ENCODE measurements around the gene PALD1.

The PALD1 gene

DNA sequence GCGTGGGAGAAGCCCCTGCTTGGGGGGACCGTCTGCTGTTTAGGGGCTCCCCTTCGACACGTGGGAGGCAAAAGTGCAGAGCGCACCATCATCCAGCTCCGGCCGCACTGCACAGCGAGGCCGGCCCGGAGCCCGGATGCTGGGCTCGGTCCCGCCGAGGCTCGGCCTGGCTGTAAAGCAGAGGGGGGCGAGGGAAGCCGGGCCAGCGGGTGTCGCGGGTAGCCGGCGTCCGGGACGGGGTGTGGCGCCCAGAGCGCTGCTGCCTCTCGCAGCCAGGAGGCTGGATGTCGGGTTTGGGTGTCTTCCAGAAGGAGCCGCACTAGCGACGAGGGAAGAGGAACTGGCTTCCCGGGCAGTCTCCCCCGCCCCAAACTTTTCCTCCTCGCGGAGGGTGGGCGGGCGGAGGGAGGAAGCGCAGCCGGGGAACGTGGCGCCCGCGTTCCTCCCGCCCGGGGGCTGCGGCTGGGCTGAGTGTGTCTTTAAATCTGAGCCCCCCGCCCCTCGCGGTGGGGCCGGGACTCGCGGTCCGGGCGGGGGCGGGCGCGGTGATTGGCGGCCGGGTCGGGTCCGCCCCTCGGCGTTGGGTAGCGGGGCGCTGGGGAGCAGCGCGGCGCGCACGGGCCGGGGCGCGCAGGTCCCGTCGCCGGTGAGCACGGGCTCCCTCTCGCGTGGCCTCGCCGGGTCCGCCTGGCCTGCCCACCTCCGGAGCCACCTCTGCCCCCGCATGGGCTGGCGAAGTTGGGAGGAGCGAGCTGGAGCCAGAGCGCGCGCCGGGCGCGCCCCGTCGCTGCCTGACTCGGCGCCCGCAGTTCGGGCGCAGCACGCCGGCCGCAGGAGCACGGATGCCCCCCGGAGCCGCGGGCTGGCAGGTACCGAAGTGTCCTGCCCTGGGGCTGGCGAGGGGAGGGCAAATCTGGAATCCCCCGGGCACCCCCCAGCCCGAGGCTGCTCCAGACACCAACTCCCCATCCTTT lies at the start of gene PALD1:
PALD1 (plus strand) TSS at position 577 of the 974 bp plus-strand sequence. CDS start 47,185 bp downstream, outside the sequence.
- peak; percentile 76 for DNase-seq

DNA sequence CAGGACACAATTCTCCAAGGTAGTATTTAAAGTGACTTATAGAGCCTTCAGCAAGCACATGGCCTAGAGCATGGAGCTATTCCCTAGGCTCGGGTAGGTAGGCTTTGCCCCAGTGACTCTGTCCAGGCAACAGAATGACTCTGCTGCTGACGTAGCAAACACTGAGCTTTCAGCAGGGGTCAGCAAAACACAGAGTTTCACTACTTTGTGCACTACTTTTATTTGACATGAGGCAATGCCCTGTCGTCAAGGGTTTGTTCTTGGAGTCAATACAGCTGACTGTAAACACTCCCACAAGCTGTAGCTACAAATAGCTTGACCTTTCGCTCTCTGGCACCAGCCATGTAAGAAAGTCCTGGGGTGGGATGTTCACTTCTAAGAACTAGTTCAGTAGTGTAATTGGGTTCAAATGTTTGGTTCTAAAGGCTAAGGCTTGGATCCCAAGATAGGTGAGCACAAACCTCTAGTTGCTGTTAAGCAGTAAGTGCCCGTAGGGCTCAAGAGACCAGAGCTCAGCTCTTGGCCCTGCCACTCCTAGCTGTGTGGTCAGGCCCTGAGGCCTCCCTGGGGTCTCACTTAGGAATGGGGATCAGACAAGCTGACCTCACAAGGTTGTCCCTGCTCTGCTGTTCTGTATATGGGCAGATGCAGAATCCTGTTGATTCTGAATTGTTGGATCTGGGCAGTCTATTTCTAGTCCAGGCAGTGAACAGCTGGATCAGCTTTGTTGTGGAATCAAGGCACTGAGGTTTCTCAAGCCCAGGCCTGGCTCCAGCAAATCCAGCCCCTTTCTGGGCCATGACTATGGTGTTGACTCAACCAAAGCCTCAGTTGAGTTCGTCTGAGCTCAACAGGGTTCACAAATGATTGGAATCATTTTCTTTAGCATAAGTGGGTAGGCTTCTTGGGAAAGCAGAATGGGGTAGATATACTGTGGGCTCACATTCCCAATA lies 47.8 kb upstream of the PALD1 start:
- peak; percentile 88 for DNase-seq

DNA sequence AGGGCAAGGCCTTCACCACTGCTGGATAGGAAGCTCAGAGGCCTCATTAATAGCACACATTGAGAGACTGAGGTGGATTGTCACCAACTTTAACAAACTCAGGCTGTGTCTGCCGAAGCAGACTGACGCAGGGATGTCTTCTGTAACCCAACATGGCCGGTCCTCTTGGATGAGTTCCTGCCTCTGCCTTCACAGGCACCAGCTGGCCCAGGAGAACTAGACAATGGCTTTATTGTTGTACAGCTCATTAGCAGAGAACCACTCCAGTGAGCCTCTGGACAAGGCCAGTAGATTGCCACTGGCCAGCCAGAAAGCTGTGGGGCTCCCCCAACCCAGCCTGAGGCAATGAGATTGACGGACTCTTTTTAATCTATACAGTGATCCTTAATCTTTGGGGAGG lies 46.5 kb upstream of the PALD1 start:
- no peak for DNase-seq

GRCh38 chr10:70432561-70433263 lies 45.9 kb upstream of the PALD1 start:
- DNase-seq = no peak

DNA sequence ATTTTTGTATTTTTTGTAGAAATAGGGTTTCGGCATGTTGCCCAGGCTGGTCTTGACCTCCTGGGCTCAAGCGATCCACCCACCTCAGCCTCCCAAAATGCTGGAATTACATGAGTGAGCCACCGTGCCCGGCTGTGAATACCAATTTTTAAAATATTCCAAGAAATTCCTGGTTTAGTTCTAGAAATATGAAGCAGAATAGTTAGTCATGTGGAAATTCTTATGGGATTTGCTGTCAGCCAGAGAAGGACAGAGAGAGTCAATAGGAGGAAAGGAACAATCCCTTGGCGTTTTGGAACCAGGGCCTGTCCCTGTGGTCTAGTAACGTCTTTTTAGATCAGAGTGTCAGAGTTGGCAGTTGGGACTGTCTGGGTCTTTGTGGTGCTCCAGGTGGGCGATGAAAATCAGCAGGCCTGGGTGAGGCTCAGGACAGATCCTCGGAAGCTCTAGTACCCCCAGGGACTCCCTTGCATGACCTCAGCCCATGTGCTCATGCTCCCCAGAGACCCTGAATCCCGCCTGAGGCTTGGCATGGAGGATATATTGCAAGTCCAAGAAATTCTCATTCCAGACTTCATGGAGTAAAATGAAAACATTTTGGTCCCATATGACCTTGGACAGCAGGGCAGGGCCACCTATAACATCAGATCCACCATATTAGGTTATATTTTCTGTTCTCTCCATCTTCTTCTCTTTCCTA lies 44.8 kb upstream of the PALD1 start:
- no peak for DNase-seq

DNA sequence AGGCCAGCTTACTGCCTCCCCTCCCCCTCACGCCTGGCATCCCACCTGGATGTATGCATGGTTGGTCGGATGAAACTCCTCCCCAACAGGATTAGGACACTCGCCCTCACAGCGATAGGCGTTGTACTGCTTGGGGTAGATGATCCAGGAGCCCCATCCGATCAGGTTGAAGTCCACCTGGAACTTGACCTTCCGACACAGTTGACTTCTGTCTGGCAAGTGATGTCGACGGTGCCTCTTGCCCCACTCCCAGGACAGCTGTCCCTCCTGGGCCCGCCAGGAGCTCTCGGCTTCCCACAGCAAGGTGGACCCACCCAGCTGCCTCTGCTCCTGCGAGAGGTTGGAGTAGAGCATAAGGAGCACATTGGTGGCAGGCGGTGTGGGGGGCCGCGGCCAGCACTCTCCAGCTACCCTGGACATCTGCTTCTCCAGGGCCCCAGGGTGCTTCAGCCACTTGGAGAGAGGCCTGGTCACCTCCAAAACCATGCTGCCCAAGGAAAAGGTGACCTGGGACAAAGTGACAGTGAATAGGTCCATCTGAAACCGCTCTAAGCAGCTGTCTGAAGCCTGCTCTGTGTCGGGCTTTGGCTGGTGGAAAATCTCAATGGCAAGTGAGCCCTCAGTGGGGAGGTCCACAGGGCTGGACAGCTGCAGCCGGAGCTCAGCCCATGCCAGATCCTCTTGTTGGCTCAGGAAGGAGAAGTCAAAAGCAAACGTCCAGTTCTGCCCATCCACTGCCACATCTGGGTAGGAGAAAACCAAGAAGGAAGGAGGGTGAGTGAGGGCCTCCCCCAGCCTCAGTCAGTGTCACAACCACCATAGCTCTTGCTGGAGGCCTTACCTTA lies 43.1 kb upstream of the PALD1 start:
- no peak for DNase-seq

DNA sequence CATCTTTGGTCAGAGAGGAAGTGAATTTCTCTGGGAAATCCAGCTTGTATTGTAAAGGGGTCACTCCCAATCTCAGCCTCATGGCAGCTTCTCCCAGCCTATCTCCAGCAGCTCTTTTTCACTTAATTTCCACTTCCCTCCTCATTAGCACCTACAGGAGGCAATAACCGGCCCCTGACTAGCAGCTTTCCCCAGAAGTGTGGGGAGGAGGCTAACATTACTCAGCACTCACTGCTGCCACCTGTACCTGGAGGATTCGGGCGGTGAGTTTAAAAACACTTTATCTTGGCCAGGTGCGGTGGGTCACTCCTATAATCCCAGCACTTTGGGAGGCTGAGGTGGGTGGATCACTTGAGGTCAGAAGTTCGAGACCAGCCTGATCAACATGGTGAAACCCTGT lies 40.8 kb upstream of the PALD1 start:
- peak; percentile 49 for DNase-seq

- DNase-seq = no peak
Measured at GRCh38 chr10:70440296-70441160, 38.0 kb upstream of the PALD1 start.

GRCh38 chr10:70441161-70441894 lies 37.2 kb upstream of the PALD1 start, which contains the start of gene NODAL:
Gene NODAL, minus strand, starts transcription at chr10:70441681. Its CDS starts 14 bp downstream, at chr10:70441667.
- no peak for DNase-seq

GRCh38 chr10:70441895-70442309 lies 36.7 kb upstream of the PALD1 start:
- DNase-seq = no peak

DNA sequence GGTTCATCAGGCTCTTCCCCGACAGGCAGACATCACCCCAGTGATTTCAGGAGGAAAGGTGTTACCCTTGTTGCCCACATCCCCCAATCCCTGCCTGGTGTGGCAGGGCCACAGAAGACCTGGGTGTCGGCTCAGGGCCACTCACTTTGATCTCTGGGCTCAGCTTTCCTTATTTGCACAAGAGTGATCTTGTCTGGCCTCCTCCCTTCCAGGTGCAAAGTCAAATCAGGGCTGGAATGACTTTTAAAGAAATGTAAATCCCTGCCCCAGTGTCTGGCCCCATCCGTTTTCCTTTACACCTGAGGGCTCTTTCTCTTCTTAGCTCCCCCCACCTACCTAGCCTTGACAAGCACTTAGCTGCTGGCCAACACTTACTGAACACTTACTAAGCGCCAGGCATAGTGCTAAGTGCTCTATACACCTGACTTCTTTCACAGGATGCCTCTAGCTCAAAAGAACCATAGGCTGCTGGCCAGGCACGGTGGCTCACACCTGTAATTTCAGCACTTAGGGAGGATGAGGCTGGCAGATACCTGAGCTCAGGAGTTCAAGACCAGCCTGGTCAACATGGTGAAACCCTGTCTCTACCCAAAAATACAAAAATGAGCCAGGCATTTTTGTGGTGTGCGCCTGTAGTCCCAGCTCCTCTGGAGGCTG lies 36.1 kb upstream of the PALD1 start:
- no peak for DNase-seq

GRCh38 chr10:70444744-70445143 lies 33.8 kb upstream of the PALD1 start:
- no peak for DNase-seq

- no peak for DNase-seq
Measured at GRCh38 chr10:70445718-70446657, 32.6 kb upstream of the PALD1 start.

DNA sequence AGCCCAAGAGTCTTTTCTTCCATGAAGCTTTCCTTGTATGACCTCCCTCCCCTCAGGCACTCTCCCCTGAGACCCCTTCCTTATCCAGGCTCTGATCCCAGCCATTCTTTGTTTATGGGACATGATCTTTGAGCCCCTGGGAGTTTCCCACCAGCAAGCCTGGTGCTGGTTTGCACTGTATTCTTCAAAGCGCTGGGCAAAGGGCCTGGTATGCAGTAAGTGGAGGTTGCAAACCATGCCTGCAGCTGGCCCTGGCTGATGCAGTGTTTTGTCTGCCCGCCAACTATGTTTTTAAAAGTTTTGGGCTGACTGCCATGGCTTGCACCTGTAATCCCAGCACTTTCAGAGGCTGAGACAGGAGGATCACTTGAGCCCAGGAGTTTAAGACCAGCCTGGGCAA lies 30.3 kb upstream of the PALD1 start:
- DNase-seq = peak; percentile 86

- DNase-seq = no peak
Measured at GRCh38 chr10:70455213-70455630, 23.3 kb upstream of the PALD1 start.

- DNase-seq = no peak
Measured at GRCh38 chr10:70456164-70456563, 22.4 kb upstream of the PALD1 start.

DNA sequence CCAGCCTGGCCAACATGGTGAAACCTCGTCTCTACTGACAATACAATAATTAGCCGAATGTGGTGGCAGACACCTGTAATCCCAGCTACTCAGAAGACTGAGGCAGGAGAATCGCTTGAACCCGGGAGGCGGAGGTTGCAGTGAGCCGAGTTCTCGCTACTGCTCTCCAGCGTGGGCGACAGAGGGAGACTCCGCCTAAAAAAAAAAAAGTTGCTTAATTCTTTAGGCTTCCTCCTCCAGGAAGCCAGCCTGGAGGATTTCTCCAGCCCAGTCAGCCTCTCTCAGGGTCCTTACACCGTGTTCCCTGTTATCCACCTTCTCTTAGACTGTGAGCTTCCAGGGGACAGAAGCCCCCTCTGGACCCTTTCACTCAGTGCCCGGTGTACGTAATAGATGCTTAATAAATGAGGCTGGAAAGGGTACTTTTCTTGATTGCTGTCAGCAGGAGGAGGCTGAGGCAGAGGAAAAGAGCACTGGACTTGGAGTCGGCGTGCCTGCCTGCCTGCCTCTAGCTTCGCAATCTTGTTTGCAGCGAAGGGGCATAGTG lies 20.7 kb upstream of the PALD1 start:
- no peak for DNase-seq

Measured in RPMI8226 (cell line).